Hepatocyte (in vitro differentiated cells): ENCODE data around the gene CASQ1. TPM values are rescaled to one million over a fixed set of nuclear protein-coding genes. Genes with fewer than 3 reads are reported as not detected.

ENCODE experiments used
- DNase-seq: peaks from one replicate; pipeline ENCODE4 v3.0.0-alpha.2; 2016; ENCODE audit warnings: low spot score
- H2AFZ ChIP-seq: fragments of 200-600 bp; sonication (generic); 2 replicates; pipeline ENCODE4 v1.6.0; 2016; ENCODE audit warnings: antibody characterized with exemption, mild to moderate bottlenecking
- H3K27ac ChIP-seq: fragments of 200-600 bp; sonication (generic); 2 replicates; pipeline ENCODE4 v1.5.1; 2016; ENCODE audit warnings: mild to moderate bottlenecking
- H3K27me3 ChIP-seq: fragments of 200-600 bp; sonication (generic); 2 replicates; pipeline ENCODE4 v1.6.1; 2016
- H3K36me3 ChIP-seq: fragments of 200-600 bp; sonication (generic); replicated peaks from 2 replicates; pipeline ENCODE4 v1.5.1; 2016; ENCODE audit warnings: low read depth; ENCODE audit not compliant: insufficient read depth
- H3K4me1 ChIP-seq: fragments of 200-600 bp; sonication (generic); 2 replicates; pipeline ENCODE4 v1.5.1; 2016; ENCODE audit warnings: mild to moderate bottlenecking, moderate library complexity; ENCODE audit not compliant: insufficient read depth
- H3K4me2 ChIP-seq: fragments of 200-600 bp; sonication (generic); 2 replicates; pipeline ENCODE4 v1.6.0; 2016
- H3K4me3 ChIP-seq: fragments of 200-600 bp; sonication (generic); 2 replicates; pipeline ENCODE4 v1.5.1; 2016; ENCODE audit warnings: mild to moderate bottlenecking
- H3K79me2 ChIP-seq: fragments of 200-600 bp; sonication (generic); 2 replicates; pipeline ENCODE4 v1.6.0; 2017; ENCODE audit warnings: mild to moderate bottlenecking
- H3K9me2 ChIP-seq: fragments of 200-600 bp; sonication (generic); replicated peaks from 2 replicates; pipeline ENCODE4 v1.6.0; 2017; ENCODE audit warnings: mild to moderate bottlenecking; ENCODE audit not compliant: insufficient read depth
- H3K9me3 ChIP-seq: fragments of 200-600 bp; sonication (generic); 2 replicates; pipeline ENCODE4 v1.5.1; 2016; ENCODE audit warnings: low read depth, mild to moderate bottlenecking
- H4K20me1 ChIP-seq: fragments of 200-600 bp; sonication (generic); 2 replicates; pipeline ENCODE4 v1.6.0; 2016; ENCODE audit warnings: mild to moderate bottlenecking; ENCODE audit not compliant: insufficient read depth, poor library complexity, severe bottlenecking
- EZH2 ChIP-seq: fragments of 200-600 bp; sonication (generic); IDR thresholded peaks from 2 replicates; pipeline ENCODE4 v1.6.1; 2016; ENCODE audit warnings: antibody characterized with exemption, mild to moderate bottlenecking, borderline replicate concordance
- EZH2phosphoT487 ChIP-seq: fragments of 200-600 bp; sonication (generic); IDR thresholded peaks from one replicate; pipeline ENCODE4 v1.6.1; 2018; ENCODE audit warnings: antibody characterized with exemption, mild to moderate bottlenecking, low read depth, moderate library complexity; ENCODE audit not compliant: unreplicated experiment, severe bottlenecking
- WGBS: methylation state at CpG from one replicate; pipeline ENCODE4 v1.1.6; 2016; ENCODE audit warnings: low lambda C conversion rate; ENCODE audit errors: missing lambda C conversion rate; 5-methylcytosine and 5-hydroxymethylcytosine counted together
- polyA plus RNA-seq: library from polyadenylated mRNA; unstranded; fragments of >200 nt; fragmentation: Nextera tagmentation; extraction: Ambion mirVana; gene quantifications from 2 replicates; pipeline ENCODE4 v1.2.1, GENCODE V29; 2016
- total RNA-seq: library from RNA; depleted of rRNA; stranded (reverse); fragments of >200 nt; gene quantifications from 2 replicates; pipeline ENCODE4 v1.2.3, GENCODE V29; 2014
- TF ChIP-seq, protein P1 (sequence below): fragments of 200-600 bp; sonication (generic); IDR thresholded peaks from 2 replicates; pipeline ENCODE4 v1.5.1; 2016; ENCODE audit warnings: antibody characterized with exemption, mild to moderate bottlenecking; ENCODE audit not compliant: poor library complexity

CASQ1 gene
- total and polyA plus RNA-seq, 2 experiments from 2014 or later, result 0.51 TPM; not detected in 1

DNA sequence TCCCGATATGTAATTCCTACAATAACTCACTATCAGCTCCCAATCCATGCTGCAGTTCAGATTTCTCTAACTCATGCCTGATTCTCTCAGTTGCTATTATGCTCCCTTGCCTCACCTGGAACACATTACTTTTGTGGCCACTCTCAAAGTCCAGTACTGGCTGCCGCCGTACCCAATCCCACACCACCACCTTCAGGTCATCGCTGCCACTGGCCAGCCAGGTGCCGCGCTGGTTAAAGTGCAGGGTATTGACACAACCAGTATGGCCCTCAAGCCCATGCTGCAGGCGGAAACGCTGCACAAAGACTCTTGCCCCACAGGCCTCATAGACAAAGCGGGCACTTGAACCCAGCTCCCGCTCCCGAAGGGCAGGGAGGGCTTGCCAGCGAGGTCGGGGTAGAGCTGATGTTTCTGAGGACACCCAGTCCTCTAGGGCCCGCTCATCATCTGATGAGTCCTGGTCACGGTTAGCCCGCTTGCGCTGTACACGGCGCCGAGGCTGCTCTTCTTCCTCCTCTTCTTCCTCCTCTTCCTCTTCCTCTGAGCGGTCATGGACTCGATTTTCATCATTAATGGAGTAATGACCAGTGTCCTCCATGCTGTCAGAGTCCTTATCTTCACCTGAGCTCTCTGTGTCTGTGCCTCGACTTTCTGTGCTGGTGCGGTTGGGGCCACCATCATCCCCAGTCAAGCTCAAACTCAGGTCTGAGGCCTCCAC lies 49.4 kb downstream of the CASQ1 start:
- no peaks in the 10 kb centered on the region for H3K4me1 ChIP-seq
- no peaks in the 10 kb centered on the region for H3K9me3 ChIP-seq
- peaks cover 14% of the 10 kb centered on the region for H4K20me1 ChIP-seq
- H3K36me3 ChIP-seq, result peaks cover 3% of the 10 kb centered on the region
- WGBS, result 96% methylated on average over 24 of the region's 24 CpGs
- H3K27ac ChIP-seq, result no peak overlapping the region
- no peak for DNase-seq
- H3K4me2 ChIP-seq, result no peak overlapping the region
- H3K79me2 ChIP-seq, result peaks cover 29% of the 10 kb centered on the region
- no peaks in the 10 kb centered on the region for H3K9me2 ChIP-seq
- no peak overlapping the region for H3K4me3 ChIP-seq
- TF ChIP-seq, protein P1, sequence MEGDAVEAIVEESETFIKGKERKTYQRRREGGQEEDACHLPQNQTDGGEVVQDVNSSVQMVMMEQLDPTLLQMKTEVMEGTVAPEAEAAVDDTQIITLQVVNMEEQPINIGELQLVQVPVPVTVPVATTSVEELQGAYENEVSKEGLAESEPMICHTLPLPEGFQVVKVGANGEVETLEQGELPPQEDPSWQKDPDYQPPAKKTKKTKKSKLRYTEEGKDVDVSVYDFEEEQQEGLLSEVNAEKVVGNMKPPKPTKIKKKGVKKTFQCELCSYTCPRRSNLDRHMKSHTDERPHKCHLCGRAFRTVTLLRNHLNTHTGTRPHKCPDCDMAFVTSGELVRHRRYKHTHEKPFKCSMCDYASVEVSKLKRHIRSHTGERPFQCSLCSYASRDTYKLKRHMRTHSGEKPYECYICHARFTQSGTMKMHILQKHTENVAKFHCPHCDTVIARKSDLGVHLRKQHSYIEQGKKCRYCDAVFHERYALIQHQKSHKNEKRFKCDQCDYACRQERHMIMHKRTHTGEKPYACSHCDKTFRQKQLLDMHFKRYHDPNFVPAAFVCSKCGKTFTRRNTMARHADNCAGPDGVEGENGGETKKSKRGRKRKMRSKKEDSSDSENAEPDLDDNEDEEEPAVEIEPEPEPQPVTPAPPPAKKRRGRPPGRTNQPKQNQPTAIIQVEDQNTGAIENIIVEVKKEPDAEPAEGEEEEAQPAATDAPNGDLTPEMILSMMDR, result no peak
- TF ChIP-seq EZH2phosphoT487 (no peak), EZH2 (no peak)
- no peak overlapping the region for H2AFZ ChIP-seq
- no peaks in the 10 kb centered on the region for H3K27me3 ChIP-seq

DNA sequence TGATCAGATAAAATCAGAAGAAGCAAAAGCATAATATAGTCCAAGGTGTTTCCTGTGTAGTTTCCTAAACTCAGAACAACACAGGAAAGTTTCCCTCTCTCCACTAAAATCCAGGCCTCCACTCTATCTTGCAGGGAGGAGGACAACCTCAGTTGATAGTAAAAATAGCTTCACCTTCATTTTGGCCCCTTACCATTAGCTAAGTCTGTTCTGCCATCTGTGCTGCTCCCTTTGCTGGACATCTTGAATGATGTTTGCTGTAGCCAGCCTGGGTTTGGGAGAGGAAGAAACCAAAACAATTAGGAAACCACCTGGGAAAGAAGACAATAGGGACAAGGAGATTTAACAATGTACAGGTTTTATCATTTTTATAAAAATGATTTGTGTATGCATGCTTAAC lies 53.4 kb downstream of the CASQ1 start:
- H3K79me2 ChIP-seq, result peaks cover 70% of the 10 kb centered on the region
- no peaks in the 10 kb centered on the region for H3K27me3 ChIP-seq
- H2AFZ ChIP-seq, result no peak overlapping the region
- no peak overlapping the region for H3K4me2 ChIP-seq
- no peak for TF ChIP-seq EZH2phosphoT487
- TF ChIP-seq, protein P1, result no peak
- TF ChIP-seq EZH2, result no peak
- no peaks in the 10 kb centered on the region for H3K9me3 ChIP-seq
- H3K36me3 ChIP-seq, result no peaks in the 10 kb centered on the region
- no peak overlapping the region for H3K4me3 ChIP-seq
- peaks cover 32% of the 10 kb centered on the region for H4K20me1 ChIP-seq
- H3K27ac ChIP-seq, result no peak overlapping the region
- no peak for DNase-seq
- no peaks in the 10 kb centered on the region for H3K9me2 ChIP-seq
- peaks cover 8% of the 10 kb centered on the region for H3K4me1 ChIP-seq

DNA sequence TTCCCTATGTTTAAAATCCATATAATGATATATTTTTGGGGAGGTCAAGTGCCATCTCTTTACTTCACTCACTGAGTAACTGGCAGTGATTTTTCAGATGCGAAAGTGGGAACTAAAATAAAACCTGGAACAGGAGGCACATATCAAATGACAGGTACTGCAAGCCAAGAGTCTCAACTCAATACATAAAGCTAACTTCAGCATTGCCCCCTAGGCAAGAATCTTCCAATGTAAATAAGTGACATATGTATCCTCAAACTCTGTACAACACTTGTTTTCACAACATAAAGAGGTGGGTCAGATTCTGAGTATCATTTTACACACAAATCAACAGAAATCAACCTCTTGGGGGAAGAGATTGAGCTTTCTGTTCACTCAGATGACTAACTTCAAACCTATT lies 53.8 kb downstream of the CASQ1 start:
- peaks cover 32% of the 10 kb centered on the region for H4K20me1 ChIP-seq
- no peak overlapping the region for H2AFZ ChIP-seq
- no peak overlapping the region for H3K4me3 ChIP-seq
- peaks cover 74% of the 10 kb centered on the region for H3K79me2 ChIP-seq
- no peak overlapping the region for H3K4me2 ChIP-seq
- TF ChIP-seq EZH2 (no peak), EZH2phosphoT487 (no peak)
- TF ChIP-seq, protein P1, result no peak
- H3K36me3 ChIP-seq, result no peaks in the 10 kb centered on the region
- H3K9me2 ChIP-seq, result no peaks in the 10 kb centered on the region
- DNase-seq, result no peak
- H3K27ac ChIP-seq, result no peak overlapping the region
- no peaks in the 10 kb centered on the region for H3K27me3 ChIP-seq
- peaks cover 8% of the 10 kb centered on the region for H3K4me1 ChIP-seq
- 92% methylated on average over 1 of the region's 1 CpG for WGBS
- H3K9me3 ChIP-seq, result no peaks in the 10 kb centered on the region

DNA sequence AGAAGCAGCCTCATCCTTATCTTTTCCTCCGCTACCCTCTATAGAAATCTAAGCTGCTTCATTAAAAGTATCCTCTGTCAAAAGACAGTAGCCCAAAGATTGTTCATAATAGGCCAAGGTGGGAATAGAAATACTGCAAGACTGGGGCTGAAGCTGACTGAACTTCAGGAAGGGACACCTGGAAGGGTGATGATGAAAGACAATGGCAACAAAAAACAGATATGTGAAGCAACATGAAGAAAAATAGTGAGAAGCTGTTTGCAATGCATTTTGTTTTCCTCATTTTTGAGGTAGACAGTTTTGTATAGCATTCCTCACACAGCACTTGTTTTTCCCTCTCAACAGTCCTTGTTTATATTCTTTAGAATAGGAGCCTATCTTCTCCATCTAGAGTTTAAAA lies 55.1 kb downstream of the CASQ1 start:
- H4K20me1 ChIP-seq, result peaks cover 32% of the 10 kb centered on the region
- TF ChIP-seq, protein P1, result no peak
- TF ChIP-seq EZH2phosphoT487, result no peak
- TF ChIP-seq EZH2, result no peak

More for the DNA sequence above, 55.1 kb downstream of the CASQ1 start:
- DNase-seq, result no peak
- H3K4me1 ChIP-seq, result peaks cover 8% of the 10 kb centered on the region
- H3K79me2 ChIP-seq, result peaks cover 84% of the 10 kb centered on the region
- H3K27me3 ChIP-seq, result no peaks in the 10 kb centered on the region
- no peak overlapping the region for H3K4me3 ChIP-seq
- no peak overlapping the region for H3K27ac ChIP-seq
- no peak overlapping the region for H2AFZ ChIP-seq
- 92% methylated on average over 1 of the region's 1 CpG for WGBS
- H3K36me3 ChIP-seq, result no peaks in the 10 kb centered on the region
- no peaks in the 10 kb centered on the region for H3K9me3 ChIP-seq
- H3K4me2 ChIP-seq, result no peak overlapping the region
- no peaks in the 10 kb centered on the region for H3K9me2 ChIP-seq
